Amniotic epithelial cell (primary cell): ENCODE measurements around the gene PTPRCAP.

Experiments used
- DNase-seq: peaks from one replicate; pipeline ENCODE4 v3.0.0-alpha.2; 2010; ENCODE audit warnings: low read depth

Gene PTPRCAP

GRCh38 chr11:67423891-67424613, 13.4 kb downstream of the PTPRCAP start:
- DNase-seq, result no peak

DNA sequence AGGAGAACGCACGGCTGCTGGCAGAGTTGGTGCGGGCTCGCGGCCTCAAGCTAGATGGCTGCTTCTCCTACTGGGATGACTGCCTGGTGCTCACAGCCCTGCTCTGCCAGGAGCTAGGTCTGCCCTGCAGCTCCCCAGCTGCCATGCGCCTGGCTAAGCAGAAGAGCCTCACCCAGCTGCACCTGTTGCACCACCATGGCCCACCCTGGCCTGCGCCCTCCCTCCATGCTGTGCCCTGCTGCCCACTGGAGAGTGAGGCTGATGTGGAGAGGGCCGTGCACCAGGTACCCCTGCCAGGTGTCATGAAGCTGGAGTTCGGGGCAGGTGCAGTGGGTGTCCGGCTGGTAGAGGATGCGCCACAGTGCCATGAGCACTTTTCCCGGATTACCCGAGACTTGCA, 14.0 kb downstream of the PTPRCAP start:
- DNase-seq, result no peak

DNA sequence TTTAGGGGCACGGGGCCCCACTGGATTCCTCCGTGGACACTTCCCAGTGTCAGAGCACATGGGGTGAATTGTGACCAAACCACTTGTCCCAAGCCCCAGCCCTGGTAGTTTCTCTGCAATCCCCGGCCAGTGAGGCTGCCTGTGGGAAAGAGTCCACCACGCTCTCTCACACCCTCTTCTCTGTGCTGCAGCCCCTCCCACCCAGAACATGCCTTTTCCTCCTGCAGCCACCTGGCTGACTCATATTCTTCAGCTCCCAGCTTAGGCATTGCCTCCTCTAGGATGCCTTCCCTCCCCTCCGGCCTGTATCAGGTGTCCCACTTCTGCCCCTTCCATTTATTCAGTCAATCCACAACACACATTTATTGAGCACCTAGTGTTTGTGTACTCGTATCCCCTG, 14.6 kb downstream of the PTPRCAP start:
- no peak for DNase-seq

- DNase-seq, result no peak
Measured at GRCh38 chr11:67421430-67422031, 16.0 kb downstream of the PTPRCAP start.

DNA sequence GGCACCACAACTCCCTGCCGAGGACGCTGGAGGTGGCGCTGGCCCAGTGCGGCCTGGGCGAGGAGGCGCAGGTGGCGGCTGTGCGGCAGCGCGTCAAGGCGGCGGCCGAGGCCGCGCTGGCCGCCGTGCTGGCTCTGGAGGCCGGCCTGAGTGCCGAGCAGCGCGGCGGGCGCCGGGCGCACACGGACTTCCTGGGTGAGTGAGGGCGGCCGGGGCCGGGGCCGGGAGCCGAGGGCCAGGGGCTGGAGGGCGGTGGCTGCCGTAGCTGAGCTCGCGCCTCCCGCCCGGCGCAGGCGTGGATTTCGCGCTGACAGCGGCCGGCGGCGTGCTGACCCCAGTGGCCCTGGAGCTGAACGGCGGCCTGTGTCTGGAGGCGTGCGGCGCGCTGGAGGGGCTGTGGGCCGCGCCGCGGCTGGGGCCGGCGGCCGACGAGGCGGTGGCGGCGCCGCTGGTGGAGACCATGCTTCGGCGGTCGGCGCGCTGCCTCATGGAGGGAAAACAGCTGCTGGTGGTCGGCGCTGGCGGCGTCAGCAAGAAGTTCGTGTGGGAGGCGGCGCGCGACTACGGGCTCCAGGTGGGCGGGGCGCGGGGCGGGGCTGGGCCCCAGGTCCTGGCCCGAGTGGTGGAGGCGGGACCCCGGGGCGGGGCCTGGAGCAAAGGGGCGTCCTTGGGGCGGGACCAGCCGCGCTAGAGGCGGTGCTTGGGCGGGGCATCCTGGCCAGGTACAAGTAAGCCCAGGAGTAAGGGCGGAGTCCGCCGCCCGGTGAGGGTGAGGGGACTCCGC, 16.6 kb downstream of the PTPRCAP start:
- DNase-seq, result peak; percentile 77

- DNase-seq, result no peak
Measured at GRCh38 chr11:67420147-67420645, 17.3 kb downstream of the PTPRCAP start.

- DNase-seq, result no peak
Measured at GRCh38 chr11:67419325-67420049, 18.0 kb downstream of the PTPRCAP start.

DNA sequence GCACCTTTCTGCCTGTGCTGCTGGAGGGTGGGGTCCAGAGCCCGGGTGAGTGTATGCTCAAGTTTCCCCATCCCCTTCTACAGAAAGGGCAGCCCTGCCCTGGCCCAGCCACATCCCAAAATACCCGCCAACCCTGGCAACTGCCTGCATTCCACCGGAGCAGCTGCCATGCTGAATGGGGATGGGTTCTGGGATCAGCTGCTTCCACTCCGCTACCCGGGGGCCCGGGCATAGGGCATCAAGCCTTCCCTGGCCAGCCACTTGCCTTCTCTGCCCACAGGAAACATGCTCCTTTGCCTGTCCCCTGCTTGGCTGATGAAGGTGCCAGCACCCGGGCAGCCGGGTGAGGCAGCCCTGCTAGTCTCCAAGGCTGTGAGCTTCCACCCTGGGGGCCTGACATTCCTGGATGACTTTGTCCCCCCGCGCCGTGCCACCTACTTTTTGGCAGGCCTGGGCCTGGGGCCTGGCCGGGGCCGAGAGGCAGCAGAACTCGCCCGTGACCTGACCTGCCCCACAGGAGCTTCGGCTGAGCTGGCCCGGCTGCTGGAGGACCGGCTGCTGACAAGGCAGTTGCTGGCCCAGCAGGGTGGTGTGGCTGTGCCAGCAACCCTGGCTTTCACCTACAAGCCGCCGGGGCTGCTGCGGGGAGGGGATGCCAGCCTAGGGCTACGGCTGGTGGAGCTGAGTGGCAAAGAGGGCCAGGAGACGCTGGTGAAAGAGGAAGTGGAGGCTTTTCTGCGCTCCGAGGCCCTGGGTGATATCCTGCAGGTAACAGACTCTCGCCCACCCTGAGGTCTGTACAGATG, 18.8 kb downstream of the PTPRCAP start:
- DNase-seq, result no peak

- DNase-seq, result no peak
Measured at GRCh38 chr11:67417425-67417824, 20.1 kb downstream of the PTPRCAP start.

DNA sequence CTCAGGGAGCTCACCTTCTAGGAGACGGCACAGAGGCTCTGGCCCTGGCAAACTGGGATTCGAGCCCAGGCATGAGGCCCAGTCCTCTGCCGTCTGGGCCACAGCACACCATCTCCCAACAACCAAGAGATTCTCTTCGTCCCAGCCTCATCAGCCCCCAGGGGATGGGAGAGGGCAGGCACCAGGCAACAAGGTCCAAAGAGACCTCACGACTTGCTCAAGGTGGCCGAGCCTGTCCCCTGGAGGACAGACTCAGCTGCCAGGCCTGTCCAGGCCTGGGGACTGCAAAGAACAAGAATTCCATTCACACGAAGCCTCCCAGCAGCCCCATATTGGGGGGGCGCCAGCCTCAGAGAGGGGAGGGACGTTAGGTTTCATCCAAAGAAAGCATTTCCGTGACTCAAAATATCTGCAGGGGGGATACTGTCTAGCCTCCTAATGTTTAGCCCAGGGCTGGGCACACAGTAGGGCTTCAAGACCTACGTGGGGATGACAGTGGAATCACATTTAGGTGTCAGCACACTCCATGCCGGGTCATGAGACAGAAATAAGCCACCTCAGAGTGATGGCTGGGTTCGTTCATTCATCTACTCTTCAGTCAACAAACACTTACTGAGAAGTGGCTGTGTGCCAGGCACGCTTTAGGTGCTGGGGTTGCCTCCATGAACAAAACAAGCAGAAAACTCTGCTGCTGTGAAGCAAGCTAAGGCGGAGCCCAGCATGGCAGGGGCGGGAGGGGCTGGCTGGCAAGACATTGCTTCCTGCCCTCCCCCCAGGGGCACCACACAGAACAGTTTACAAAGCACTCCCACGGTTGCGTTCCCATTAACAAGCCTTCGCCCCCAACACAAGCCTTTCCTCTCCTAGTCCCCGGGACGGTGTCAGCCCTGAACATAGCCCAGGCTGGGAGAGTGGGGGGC, 20.8 kb downstream of the PTPRCAP start:
- peak; percentile 36 for DNase-seq

- DNase-seq, result no peak
Measured at GRCh38 chr11:67415501-67416304, 21.8 kb downstream of the PTPRCAP start, which contains the start of gene CARNS1. Gene CARNS1, plus strand, starts transcription at chr11:67415678. Its CDS starts 522 bp downstream, at chr11:67416200.

DNA sequence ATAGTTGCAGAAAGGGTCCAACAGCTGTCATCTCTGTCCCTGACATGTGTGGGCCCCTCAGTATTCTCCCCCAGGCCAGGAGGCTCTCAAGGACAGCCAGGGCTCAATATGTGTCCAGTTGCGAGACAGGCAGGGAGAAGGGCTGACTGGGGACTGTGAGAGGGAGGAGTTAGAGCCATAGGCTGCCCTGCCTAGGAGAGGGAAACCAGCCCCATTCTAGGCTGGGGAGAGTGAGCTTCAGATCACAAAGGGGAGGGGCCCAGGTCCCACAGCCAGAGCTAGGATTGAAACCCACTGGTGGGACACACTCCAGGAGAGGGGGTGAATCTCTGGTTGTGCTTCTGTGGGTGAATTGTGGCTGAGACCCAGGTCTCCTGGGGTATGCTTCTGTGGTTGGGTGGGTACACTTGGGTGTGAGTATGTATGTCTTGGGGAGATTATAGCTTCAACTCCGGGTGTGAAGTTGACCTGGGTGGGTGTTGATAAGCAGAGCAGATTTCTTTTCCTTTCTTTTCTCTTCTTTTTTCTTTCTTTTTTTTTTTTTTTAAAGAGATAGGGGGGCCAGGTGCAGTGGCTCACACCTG, 24.1 kb downstream of the PTPRCAP start:
- no peak for DNase-seq

- DNase-seq, result no peak
Measured at GRCh38 chr11:67412495-67413179, 24.8 kb downstream of the PTPRCAP start.

- DNase-seq, result no peak
Measured at GRCh38 chr11:67411785-67412152, 25.7 kb downstream of the PTPRCAP start.

GRCh38 chr11:67410984-67411784, 26.3 kb downstream of the PTPRCAP start:
- DNase-seq, result no peak

DNA sequence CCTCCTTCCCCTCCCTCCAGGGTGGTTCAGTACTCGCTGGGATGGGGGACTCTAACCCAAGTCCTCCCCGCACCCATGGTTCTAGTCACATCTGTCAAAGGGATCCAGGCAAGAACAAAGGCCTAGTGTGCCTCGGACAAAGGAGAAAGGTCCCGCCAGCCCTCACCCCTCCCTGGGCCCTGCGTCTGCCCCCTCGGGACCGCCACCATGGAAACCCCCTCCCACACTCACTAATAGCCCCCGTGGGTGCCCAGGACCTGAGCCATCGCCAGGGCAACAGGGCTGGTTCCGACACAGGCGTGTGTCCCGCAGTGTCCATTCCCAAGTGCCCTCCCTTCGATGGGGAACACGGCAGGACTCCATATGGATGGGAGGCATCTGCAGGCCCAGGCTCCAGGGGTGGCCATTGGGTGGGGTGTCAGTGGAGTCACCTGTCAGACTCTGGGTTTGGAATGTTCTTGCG, 27.1 kb downstream of the PTPRCAP start:
- DNase-seq, result no peak

- DNase-seq, result no peak
Measured at GRCh38 chr11:67409781-67410368, 27.6 kb downstream of the PTPRCAP start.
